Measurements from ENCODE around the gene VSIG10L.

VSIG10L gene

DNA sequence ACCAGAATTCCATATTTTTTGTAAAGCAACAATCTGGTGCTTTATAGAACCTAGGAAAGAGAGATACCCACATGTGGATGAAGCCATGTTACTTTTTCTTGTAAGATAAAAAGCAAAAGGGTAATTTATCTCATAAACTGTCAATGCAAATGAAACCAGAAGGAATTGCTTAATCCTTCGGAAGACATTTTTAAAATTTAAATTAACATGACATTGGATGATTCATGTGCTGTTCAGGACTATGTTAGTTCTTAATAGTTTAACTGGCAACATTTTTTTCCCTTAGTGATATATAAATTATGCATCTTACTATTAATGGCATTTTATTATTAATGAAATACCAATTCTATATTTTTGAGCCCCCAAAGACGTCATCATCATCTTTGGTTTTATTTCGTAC, 56.3 kb downstream of the VSIG10L start:
- no peak for DNase-seq (ENCODE audit: low read depth)
- TF ChIP-seq, protein P1, sequence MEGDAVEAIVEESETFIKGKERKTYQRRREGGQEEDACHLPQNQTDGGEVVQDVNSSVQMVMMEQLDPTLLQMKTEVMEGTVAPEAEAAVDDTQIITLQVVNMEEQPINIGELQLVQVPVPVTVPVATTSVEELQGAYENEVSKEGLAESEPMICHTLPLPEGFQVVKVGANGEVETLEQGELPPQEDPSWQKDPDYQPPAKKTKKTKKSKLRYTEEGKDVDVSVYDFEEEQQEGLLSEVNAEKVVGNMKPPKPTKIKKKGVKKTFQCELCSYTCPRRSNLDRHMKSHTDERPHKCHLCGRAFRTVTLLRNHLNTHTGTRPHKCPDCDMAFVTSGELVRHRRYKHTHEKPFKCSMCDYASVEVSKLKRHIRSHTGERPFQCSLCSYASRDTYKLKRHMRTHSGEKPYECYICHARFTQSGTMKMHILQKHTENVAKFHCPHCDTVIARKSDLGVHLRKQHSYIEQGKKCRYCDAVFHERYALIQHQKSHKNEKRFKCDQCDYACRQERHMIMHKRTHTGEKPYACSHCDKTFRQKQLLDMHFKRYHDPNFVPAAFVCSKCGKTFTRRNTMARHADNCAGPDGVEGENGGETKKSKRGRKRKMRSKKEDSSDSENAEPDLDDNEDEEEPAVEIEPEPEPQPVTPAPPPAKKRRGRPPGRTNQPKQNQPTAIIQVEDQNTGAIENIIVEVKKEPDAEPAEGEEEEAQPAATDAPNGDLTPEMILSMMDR (IDR thresholded peaks at IDR 0.05; ENCODE audit: insufficient read depth, low read depth, low read length, missing control alignments), result no peak
- no peak overlapping the region for H3K4me3 ChIP-seq (ENCODE audit: low read depth, low read length)

DNA sequence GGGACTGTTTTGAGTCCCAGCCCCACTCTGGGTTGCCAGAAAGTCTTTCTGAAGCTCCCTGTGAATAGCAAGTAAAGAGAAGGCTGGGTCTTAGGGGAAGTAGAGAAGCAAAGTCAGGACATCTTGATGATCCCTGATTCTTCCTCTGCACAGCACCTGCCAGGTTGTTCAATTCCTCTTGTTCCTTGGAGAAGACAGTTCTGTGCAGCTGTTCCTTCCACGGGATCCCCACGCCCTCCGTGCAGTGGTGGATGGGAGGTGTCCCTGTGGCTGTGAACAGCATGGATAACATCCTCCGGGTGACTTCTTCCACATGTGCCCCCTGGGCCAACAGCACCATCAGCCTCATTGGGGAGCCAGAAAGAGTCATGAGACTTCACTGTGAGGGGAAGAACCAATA, 59.6 kb downstream of the VSIG10L start:
- no peak for DNase-seq (ENCODE audit: low read depth)
- H3K4me3 ChIP-seq (ENCODE audit: low read depth, low read length), result no peak overlapping the region
- TF ChIP-seq, protein P1 (IDR thresholded peaks at IDR 0.05; ENCODE audit: insufficient read depth, low read depth, low read length, missing control alignments), result no peak
